ENCODE data around the gene FAM114A1.

GRCh38 chr4:38829237-38829636 is 38.4 kb upstream of the FAM114A1 start:
- TF ChIP-seq ZNF704 (tag by site-specific recombination; IDR thresholded peaks at IDR 0.05) = no peak
- TF ChIP-seq CTCF (tag by site-specific recombination; IDR thresholded peaks at IDR 0.05) = no peak
- TF ChIP-seq ZNF548 (tag by site-specific recombination; IDR thresholded peaks at IDR 0.05) = no peak
- no peak for TF ChIP-seq SCRT1 (tag by site-specific recombination; IDR thresholded peaks at IDR 0.05; ENCODE audit: borderline replicate concordance)
- TF ChIP-seq ZNF549 (tag by site-specific recombination; IDR thresholded peaks at IDR 0.05) = no peak
- TF ChIP-seq ZNF670 (tag by site-specific recombination; IDR thresholded peaks at IDR 0.05; ENCODE audit: low read depth) = no peak
- TF ChIP-seq ZNF24 (tag by site-specific recombination; IDR thresholded peaks at IDR 0.05) = no peak
- TF ChIP-seq REPIN1 (tag by site-specific recombination; IDR thresholded peaks at IDR 0.05; ENCODE audit: low read depth) = no peak
- no peak for TF ChIP-seq ZNF701 (tag by site-specific recombination; IDR thresholded peaks at IDR 0.05)
- TF ChIP-seq TCF7L2 (IDR thresholded peaks at IDR 0.05; ENCODE audit: borderline replicate concordance, low read depth, low read length) = no peak

Measured in HEK293 (cell line).